GM21786 (cell line): ENCODE results near the gene AGBL3.

ENCODE experiments used
- ATAC-seq: cut with Tn5 transposase; IDR thresholded peaks from one replicate; pipeline ENCODE4 v1.9.1; 2021; ENCODE audit not compliant: unreplicated experiment

Gene AGBL3

DNA sequence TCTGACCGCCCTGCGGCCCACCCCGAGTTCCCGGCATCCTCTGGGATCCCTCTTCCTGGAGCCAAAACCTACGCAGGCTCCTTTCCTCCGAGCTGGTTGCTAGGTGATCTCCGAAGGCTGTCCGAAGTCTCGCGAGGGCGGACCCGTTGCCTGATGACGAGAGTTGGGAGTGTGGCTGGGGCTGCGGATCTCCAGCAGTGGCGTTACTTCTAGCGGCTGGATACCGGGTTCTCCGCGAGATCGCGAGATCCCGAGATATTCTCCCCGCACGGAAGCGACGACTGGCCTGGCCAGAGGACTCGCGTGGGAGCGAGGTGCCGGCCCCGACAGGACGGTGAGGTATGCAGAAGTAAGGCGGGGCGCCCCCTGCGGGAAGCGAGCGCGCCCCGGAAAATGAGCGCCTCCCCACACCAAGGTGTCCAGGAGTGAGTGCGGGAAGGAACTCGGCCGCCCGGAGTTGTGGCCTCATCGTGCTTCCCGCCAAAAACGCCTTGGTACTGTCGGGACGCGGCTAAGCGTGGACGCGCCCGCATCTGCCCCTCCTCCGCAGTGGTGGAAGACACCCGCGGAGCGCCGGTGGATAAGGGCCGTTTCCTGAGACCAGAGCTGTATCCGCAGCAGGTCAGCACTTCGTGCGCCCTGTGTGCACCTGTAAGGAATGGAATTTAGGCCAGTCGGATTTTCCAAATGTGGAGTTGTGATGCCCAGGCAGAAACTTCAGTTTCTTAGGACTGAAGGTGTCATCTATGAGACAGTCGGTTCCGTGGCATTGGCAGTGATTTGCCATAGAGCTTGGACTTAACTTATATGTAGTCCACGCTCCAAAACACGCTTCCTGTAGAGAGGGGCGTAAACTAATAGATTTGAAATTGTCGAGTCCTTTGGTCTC is at the start of gene AGBL3:
Gene AGBL3, plus strand, starts transcription at position 146 of the 889 bp plus-strand sequence. CDS start 1,426 bp downstream, outside the sequence.
- ATAC-seq, result peak; percentile 91

DNA sequence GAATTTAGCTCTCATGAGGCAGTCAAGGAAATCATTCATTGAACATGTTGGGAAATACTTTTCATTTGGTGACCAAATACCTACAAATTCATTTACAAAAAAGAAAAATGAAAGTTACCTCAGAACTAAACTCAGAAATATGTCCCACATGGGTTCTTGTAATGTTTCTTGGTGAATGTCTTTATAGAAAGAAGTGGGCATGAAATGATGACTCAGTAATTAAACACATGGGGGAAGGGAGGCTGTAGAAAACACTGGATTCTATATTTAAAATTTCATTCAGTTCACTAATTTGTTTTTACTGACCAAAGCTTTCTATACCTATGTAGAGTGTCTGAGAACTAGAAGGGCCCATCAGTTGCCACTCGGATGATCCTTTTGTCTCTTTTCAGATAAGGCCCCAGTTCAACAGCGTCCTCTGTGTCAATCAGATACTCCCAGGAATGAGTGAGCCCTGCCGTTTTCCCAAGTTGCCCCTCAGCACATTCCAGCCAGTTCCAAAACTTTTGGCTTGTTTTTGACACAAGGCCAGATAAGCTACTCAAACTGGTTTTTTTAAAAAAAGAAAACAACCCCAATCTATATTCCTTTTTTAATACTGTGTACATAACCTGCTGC is 49.3 kb upstream of the AGBL3 start:
- ATAC-seq, result no peak

DNA sequence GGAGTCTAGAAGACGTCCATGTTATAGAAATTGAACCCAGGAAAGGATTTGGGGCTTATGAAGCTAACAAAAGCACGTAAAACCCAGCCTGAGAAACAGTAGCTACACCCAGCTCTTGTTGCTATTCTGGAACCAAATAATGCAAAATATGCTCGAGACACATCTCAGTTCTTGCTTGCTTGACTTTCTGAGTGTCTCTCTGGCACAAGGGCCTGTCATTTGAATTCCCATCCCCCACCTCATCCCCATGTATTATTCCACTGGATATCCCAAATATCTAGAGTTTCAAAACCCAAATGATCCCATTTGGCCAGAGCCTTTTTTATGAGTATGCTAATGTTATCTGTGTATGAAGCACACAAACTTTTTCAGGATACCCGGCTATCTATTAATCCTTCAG is 48.2 kb upstream of the AGBL3 start:
- no peak for ATAC-seq

DNA sequence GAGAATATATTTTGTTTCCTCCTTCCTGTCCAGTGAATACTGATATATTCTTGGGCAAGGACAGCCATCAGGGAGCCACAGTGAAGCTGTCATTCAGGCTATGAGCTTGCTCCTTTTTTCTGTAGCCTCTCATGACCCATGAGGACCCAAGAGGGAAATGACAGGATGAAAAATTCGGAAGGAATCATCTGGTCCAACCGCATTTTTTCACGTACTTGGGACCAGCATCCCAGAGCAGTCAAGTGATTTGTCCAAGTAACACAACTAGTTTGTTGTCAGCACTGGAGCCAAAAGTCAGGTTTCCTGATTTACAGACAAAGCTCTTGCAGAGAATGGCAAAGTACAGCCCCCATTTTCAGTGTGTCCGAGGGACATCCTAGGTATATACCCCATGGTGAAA is 47.2 kb upstream of the AGBL3 start:
- ATAC-seq, result no peak

DNA sequence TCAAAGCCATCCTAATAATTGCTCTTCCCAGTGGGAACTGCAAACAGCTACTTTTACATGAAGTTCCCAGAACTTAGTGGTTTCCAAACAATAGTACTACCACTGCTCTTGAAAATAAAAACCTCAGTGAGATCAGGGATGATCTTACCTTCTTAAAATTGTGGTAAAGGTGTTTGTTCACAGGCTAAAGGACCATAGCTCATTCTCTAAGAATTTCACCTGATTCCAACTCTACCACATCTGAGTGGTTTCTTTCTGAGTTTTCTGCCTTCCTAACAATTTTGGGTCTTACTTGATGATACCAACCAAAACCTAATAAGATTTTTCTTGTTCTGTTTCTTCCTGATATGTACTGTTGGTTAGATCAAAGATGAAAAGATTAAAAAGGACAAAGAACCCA is 45.6 kb upstream of the AGBL3 start:
- ATAC-seq, result no peak

DNA sequence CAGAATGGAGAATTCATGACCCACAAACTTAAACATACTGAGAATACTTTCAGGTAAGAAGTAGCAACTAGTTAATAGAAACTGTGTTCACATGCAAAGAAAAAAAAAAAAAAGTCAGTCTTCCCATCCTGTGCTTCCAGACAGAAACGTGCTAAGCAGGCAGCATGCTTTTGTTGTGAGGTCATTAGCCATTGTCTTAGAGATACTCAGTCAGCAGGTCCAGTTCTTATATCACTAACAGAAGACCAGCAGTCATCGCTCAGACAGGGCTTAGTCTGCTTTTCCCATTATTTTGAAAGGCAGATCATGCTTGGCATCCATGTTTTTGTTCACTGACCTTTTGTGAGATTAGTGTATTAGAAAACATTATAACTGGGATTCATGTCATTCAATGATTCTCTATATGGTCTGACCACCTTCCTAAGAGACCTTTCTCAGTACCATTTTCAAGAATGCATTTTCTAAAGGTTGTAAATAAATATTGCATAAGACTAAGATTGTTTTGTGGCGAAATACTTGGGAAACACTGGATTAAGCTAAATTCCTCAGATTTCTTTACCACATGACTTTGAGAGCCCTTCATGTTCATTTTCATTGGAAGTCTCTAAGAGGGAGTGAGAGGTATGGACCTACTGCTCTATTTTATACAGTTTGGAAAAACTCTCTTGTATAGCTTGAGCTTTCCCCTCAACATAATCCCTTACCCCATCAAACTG is 45.0 kb upstream of the AGBL3 start:
- no peak for ATAC-seq

DNA sequence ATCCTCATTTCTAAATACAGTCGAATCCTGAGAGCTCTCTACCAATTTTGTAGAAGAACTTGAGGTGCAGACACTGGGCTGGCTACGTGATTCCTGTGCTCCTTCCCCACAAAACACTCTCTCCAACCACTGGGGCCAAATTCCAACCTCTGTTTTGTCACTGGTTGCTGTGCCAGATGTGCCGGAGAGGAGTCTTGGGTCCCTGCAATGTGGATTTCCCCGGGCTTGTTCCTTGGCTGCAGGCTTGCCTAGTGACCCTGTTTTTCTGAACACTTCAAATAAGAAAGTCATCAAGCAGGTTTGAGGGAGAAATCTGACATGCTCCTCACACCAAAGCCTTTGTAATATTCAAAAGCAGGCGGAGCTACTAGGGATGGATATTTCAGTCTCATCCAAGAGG is 44.4 kb upstream of the AGBL3 start:
- no peak for ATAC-seq

DNA sequence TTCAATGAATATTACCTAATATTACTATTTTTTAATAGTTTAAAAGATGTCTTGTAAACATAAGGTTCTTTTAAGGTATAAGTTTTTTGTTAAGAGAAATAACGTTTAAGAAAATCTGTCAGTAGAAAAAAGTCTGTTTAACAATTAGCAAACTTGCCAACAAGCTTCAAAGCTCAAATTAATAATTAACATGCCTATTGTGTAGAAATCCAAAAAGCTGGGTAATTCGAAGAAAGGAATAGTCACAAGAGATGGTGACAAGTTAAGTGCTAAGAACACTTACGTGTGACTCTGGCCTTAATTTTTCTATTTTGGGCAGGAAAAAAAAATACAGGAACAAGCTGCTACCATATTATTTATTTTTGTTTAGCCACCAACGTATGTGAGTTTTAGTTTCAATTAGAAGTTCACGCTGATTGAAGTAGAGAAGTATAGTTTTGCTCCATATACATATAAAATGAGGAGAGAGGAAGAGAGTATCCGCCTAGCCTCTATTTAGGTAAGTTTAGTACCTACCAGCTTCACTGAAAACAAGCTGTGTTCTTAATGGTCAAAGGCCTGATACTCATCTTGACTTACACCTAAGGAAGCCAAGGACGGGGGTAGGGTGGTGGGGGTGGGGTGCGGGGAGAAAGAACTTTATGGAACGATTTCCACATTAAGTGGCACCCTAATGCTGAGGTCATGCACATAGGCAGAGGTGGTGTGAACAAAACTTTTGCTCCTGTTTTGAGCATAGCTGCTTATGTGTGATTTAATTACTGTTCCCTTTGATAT is 43.4 kb upstream of the AGBL3 start:
- no peak for ATAC-seq

DNA sequence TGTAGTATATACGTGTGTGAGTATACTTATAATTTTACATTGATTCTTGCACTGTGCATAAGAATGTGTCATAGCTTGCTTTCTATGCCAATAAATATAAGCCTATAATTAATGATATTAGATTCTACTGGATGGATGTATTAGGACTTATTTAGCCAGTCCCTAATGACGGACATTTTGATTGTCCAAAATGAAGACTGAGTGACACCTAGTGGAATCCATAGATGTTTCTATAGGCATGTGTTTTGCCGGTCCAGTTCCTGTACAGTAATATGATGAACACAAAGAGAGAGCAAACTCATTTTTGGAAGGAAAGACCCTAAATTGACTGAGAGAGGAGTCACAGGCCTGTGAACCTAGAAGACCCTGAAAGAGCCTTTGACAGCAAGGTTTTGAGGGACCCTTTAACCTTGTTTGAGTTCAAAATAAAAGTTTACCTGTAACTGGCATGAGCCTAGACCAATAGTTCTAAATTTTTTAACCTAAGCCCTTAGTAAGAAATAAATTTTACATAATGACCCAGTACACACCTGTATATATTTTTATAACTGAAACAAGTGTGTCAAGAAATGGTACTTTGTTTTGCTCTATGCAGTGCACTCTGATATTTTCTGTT is 42.4 kb upstream of the AGBL3 start:
- ATAC-seq, result peak; percentile 74

DNA sequence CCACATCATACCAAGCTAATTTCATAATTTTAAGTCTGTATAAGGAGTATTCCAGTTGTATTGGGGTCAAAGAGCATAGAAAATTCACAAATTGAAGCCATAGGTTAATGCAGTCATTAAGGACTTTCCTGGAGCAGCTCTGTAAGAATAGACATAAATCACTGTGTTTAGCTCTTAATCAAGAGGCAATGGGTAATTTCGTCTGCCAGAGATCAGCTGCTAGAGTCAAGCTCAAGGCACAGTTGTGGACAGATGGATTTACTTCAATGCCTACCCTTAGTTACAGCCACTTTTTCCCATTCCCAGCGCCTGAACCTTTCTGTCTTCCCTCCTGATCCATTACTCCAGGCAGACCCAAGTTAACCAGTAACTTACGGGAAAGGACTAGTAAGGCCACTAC is 40.6 kb upstream of the AGBL3 start:
- no peak for ATAC-seq

DNA sequence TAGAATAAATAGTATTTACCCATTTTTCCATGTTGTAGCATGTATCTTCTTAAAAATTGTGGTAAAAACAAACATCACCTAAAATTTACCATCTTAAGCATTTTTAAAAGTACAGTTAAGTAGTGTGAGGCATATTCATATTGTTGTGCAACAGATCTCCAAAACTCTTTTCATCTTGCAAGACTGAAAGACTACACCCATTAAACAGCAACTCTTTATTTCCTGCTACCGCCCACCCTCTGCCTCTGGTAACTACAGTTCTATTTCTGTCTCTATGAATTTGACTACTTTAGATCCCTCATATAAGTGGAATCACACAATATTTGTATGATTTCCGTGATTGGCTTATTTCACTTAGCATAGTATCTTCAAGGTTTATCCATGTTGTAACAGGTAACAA is 40.0 kb upstream of the AGBL3 start:
- ATAC-seq, result no peak

DNA sequence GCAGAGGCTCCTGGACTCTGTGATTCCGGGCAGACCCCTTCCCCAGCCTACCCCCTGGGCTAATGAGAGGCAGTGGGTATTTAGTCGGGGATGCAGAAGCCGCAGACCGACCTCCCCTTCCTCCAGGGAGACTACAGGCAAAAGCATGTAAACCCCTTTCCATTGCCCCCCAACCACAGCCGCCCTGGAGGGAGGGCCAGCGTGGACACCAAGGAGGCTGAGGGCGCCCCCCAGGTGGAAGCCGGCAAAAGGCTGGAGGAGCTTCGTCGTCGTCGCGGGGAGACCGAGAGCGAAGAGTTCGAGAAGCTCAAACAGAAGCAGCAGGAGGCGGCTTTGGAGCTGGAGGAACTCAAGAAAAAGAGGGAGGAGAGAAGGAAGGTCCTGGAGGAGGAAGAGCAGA is 39.0 kb upstream of the AGBL3 start:
- no peak for ATAC-seq

DNA sequence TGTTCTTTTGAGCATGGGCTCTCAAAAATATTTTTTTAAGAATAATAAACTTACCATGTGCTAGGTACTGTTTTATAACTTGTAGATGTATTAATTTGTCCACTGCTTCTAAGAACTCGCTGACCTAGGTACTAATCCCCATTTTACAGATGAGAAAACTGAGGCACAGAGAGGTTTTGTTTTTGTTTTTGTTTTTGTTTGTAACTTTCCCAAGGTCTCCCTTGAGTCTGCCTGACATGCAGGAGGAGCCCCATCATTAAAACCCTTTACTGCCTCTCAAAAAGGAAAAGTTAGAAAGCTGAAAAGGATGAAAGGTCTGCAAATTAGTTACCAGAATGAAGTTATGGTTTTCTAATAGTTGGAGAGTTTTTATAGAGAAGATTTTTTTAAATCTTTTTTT is 38.5 kb upstream of the AGBL3 start:
- no peak for ATAC-seq

DNA sequence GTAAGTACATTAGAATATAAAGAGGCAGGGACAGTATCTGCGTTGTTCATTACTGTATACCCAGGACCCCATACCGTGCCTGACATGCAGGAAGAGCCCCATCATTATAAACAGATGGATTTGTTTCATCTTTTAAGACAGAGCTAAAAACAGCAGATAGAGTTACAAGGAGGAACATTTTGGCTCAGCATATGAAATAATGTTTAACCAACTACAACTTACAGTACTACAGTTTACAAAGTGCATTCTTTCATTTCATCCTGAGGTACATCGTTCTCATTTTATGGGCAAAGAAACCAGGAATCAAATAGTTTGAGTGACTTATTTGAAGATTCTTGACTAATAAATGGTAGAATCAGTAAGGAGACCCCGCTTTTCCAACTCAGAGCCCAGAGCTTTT is 38.1 kb upstream of the AGBL3 start:
- no peak for ATAC-seq

DNA sequence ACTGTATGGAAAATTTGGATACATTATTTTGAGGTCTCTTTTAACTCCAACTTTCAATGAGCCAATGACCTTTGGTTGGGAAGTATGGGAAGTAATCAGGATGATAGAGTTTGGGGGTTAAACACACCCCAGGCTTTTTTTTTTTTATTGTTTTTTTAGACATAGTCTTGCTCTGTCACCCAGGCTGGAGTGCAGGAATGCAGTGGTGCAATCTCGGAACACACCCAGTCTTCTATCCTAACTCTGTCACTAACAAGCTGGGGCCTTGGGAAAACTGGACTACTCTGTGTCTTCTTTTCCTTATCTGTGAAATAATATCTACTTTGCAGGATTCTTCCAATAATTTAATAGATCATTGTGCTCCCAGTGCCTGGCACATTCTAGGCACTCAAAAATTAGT is 37.6 kb upstream of the AGBL3 start:
- ATAC-seq, result no peak

DNA sequence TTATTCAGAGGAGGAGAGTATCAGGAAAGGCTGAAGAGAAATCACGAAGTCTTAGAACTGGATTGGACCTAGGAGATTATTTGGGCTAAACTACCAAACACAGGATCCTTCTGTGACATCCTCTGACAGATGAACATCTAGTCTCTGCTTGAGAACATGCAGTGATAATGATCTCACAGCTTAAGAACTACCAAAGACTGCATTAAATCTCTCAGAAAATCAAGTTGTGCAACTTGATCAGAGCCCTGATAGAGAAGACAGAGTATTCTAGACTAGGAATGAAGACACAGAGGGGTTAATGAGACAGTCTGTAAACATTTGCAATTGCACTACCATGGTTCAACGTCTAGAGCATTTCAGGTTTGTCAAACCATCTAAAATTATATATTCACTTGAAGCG is 37.1 kb upstream of the AGBL3 start:
- ATAC-seq, result no peak

DNA sequence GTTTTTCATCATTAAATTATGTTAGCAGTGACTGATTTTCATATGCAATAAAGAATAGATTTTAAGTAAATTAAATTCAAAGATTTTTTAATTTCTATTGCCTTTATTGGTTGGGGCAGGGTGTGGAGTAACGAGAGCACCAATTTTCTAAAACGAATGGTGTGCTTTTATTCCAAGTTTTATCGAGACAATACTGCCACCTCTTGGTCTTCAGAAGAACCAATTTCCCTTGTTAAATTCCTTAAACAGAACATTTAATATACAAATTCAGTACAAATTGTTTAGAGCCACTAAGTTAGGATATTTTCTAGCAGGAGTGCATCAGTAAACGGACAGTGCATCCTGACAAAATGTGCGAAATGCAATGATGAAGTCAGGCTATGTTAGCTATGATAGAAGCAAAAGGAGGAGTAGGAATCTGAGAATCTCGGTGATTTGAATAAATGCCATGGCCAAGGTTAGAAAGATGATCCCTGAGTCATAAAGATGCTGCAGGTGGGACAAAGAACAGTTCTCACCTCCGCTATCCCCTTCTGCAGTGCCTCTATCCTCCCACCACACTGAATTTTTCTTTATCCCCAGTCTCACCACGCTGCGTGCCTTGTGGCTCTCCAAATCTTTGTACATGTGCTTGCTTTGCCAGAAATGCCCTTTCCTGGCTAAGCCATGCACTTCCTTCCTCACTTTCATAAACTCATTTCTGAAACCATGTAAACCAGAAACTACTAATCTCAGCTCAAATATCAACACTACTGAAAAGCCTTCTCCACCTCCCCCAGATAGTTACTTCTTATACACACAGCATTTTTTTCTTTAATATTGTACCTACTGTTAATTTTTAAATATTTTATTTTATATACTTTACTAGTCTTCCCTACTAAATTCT is 31.9 kb upstream of the AGBL3 start:
- no peak for ATAC-seq

DNA sequence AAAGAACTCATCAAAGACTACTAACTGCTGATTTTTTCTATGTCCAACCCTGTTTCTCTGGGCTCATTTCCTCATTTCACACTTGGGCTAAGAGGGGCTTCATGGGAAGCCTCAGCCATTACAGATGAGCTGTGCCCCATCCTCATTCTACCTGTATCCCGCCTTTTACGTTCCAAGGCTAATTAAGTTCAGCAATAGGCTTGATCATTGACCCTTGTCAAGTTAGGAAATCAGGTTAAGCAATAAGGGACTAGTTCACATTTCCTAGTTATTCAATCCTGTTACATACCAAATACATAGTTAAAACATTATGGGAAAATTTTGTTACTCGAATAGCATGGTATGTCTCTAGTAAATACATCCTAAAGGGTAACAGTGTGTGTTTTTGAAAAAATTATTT is 29.3 kb upstream of the AGBL3 start:
- no peak for ATAC-seq

DNA sequence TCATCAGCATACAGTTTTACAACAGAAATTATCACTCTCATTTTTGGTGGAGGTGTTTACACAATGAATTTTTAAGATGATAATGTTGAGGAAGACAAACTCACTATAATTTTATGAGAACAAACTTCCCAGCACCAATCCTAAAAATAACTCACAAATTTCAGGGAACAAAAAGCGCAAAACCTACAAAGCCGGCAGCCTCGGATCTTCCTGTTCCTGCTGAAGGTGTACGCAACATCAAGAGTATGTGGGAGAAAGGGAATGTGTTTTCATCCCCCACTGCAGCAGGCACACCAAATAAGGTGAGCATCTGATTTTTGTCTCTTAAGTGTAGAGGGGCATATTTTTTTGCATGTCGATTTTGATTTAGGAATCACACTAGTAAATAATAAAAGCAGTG is 26.5 kb upstream of the AGBL3 start:
- no peak for ATAC-seq

DNA sequence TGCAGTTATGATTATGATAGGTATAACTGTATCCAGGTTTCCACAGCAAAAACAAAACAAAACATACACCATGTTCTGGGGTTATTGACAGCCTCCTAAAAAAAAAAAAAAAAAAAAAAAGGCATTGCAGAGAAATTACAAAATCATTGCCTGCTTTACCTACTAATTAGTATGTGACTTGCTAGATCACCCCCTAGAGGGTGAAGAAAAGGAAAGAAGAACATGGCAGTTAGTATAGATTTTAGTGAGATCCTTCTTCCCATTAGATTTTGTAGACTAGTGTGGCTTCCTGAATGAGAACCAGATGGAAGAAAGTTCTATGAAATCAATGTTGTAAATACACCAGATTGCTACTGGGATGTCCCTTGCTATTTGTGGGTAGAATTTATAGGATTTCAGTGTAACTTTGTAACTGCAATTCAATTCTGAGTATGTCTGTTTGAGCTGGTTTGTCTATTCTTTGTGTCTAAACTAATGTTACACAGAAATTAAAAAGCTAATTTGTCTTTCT is 24.0 kb upstream of the AGBL3 start:
- no peak for ATAC-seq
